Femur (tissue), 1 donor: Measurements from ENCODE around the gene COL4A2.

ENCODE experiments used
- DNase-seq: peaks from one replicate; pipeline ENCODE4 v3.0.0-alpha.2; 2017

Gene COL4A2

DNA sequence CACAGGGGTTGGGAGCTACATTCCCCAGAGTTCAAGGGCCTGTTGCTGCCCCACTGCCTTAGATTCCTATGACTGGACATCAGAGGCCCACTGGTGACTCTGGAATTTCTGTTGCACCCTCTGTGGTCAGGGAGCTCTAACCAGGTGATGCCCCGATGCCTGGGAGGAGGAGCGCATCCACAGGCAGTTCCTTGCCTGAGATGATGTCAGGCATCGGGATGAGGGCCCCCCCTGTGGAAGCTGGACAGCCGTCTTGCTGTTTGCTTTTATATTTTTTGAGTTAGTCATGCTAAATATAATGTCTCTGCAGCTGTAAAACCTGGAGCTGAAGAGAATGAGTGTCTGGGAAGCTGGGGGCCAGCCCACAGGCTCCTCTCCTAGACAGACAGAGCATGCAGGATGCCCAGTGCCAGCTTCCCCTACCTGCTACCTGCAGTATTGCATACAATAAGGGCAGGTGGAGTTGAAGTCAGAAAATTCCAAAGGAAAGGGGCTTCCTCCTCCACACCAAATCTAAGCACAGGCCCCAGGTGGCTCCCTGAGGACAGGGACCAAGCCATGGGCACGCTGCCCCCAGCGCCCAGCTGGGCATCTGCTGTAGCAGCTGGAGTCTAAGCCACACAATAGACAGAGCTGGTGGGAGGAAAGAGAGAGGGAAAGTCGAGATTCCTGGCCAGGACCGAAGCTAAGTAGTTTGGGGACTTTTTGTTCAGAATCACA, 16.2 kb downstream of the COL4A2 start:
- DNase-seq = peak; percentile 60

DNA sequence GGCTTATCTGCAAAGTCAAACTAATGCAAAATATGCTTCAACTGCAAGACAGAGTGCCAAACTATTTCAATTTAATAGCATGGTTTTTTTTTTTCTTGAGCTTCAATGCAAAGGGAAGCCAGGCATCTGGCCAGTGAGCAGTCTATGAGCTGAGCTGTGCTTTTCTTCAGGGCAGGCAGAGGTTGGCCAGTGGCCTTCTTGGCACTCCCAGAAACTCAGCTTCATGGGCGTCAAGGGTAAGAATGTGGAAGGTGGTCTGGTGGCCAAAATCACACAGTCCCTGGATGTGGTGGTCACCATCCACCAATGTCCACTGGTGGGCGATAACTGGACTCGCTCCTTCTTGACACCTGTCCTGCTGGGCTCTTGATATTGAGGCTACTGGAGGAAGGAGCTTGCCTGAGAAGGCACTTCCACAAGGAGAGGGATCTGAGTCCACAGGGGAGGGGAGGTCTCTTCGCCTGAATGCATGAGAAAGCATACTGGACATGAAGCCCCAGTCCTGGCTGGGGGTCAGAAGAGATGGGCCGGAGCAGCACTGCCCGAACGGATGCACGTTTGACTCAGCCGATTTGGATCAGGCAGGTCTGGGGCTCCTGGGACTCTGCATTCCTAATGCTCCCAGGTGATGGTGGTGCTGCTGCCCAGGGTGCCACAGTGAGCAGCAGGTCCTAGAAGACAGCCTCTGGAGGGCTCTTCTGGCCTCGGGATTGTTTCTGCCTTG, 17.1 kb downstream of the COL4A2 start:
- DNase-seq = peak; percentile 55

DNA sequence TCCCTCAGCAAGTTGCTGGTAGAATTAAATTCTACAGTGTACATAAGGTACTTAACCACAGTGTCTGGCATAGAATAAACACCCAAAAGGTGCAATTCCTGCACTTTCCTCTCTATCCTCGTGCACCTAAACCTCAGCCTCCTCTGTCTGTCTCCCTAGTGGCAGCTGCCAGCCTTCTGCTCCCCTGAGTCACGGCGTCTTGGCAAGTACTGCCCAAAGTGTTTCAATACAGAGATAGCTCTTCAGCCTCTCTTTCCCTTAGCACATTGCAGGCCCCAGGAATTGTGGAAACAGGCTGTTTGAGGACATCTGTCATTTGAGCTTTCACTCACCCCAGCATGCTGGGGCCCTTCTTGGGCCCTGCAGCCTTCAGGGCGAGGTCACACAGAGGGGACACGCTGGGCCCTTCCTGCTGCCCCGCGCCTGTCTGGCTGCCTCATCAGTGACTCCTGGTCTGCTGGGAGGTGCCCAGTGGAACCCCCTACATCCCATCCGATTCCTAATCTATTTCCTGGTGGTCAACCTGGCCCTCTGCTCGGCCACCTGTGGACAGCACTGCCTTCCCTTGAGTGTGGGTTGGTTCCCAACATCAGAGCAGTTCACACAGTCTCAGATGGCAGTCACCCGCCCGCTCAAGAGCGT, 19.3 kb downstream of the COL4A2 start:
- DNase-seq = no peak

DNA sequence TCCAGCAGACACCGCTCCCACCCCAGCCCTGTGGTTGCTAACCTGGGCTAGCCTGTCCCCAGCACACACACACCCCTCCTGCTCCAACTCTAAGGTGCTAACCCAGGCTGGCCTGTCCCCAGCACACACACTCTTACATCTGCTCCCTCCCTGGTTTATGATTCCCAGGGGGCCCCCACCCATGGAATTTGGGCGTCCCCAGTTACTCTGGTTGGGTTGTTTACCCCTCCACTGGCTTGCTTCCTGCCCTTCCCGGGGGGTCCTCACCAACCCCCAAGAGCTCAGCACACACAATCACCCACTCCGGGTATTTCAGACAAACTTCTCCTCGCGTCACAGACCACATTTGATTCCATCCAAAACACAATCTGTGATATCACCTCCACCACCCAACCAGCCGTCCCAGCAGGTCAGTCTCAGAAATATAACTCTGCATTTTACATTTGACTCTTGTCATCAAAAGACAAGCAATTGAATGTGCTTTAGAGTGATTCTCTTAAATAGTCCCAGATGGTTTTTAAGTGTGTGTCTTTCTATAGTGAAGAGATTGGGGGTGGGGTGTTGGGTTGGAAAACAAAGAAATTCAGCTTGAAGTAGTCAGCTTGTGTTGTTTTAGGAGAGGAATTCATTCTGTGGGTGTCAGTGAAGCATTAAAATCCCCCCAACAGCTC, 20.1 kb downstream of the COL4A2 start:
- no peak for DNase-seq

DNA sequence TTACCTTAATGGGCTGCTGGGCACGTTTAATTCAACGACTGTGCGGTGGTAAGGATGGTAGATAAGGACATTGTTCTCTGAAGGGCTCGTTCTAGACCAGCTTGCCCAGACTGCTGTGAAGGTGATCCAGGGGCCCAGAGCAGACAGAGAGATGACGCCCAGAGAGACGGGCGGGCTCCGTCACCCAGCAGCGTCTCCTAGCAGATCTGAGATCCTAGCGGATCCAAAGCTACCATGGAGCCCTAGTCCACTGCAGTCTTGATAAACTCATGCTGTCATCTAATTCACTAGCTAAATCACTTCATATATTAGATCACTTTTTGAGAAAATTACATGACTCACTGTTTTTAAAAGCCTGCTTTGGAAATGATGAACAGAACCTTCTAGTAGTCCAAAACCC, 21.5 kb downstream of the COL4A2 start:
- DNase-seq = no peak

DNA sequence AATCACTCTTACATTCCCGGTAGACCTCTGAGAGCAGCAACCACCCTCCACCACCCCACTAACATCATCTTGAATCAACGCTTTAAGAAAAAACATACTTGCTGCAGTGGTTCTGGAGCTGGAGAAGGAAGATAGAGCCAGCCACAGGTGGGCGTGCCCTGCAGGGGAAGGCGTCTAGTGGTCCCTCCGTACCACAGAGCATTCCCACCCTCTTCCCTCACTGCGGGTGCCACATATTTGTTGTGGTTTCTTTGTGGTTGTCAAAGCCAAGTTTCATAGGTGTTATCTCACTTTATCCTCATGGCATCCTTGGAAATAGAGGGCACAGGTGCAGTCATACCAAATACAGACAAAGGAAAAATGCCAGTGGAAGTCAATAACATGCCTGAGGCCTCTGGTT, 22.2 kb downstream of the COL4A2 start:
- DNase-seq = no peak

DNA sequence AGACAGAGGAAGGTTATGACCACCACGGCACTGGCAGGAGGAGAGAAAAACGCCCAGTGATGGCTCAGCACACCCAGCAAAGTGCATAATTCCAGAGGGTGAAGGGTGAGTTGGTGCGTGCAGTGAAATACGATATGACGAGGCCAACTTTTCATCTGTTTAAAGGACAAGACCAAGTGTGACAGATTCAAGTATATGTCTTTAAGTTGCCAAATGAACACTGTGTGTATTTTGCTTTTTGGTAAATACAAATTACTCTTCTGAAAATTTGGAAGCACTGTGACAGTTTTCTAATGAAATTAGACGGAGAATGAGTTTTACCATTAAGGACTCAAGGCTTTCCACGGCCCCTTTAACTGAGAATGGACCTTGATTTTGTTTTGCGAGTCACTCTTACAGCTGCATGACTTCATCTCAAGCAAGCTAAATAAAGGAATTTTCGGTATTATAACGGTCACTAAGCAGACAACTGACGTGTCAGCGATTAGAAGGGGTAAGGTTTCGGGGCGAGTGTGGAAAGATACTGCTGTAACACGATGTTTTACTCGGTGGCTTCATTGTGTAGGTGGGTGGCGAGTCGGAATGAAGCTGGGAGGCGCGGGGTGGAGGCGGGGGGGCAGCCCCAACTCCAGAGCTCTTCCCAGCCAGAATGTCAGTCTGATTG, 22.8 kb downstream of the COL4A2 start:
- DNase-seq = no peak

DNA sequence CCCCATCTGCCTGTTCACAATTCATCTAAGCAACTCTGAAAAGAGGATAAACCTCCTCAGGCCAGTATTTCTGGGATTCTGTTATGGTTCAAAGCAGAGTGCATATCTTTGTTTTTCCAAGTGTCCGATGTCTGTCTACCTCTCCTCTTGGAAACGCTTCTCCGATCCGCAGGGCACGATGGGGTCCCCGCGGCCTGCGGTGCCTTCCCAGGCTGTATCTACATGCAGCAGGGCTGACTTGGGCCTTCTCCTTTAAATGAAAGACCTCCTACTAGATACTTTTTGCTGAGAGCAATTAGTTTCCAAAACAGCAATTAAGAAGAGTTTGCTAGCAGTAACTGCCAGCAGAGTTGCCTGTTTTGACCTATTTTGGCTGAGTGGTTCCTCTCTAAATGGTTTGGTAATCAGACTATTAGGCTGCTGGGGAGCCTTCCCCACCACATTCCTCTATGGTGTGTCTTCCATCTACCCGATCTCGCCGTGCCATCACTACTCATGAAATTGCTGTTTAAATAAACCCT, 23.5 kb downstream of the COL4A2 start:
- no peak for DNase-seq

DNA sequence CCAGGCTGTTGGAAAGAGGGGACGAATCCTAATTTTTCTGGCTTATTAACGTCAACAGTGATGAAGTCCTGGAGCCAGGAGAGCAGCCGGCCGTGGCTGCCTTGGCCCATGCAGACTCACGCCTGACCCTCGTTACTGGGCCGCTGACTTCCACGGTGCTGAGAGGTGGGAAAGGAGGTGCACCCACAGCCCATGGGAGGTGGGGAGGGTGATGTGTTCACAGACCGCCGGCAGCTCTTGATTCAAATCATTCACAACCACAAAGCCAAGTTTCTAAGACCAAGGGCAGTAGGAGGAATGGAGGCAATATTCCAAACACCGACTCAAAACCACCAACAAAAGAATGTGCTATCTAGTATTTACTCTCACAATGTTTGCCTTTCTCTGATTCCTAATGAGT, 24.3 kb downstream of the COL4A2 start:
- DNase-seq = no peak

DNA sequence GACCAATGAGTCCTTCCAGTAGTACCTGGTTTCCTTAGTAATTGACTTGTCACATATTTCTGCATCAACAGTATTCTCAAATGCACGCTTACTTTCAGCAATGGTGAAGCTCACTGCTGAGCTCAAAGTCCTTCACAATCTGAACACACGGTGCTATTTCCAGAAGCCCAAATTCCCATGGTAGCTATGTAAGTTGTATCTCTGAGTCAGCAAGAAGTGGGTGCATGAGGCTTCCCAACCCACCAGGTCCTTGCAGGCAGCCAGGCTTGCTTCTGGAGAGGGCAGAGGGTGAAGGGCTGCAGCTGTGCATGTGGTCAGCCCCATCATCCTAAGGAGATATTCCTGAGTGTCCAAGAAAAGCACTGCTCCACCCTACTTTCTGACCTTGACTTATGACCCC, 25.7 kb downstream of the COL4A2 start:
- no peak for DNase-seq

DNA sequence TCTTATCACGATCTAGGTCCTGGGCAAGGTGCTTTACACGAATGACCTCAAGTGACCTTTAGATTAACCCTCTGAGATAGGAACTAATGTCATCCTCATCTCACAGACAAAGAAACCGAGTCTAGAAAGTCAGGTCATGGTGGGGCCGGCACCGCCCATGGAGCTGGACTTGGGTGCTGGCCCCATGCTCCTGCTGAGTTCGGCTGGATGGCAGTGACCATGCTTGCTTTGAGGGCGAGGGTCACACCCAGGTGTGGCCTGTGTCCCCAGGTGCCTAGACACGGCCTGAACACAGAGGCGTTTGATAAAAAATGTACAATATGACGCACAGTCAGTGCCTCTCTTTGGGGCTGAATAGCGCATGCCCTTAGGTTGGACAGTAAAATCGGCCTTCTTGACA, 26.8 kb downstream of the COL4A2 start:
- no peak for DNase-seq

DNA sequence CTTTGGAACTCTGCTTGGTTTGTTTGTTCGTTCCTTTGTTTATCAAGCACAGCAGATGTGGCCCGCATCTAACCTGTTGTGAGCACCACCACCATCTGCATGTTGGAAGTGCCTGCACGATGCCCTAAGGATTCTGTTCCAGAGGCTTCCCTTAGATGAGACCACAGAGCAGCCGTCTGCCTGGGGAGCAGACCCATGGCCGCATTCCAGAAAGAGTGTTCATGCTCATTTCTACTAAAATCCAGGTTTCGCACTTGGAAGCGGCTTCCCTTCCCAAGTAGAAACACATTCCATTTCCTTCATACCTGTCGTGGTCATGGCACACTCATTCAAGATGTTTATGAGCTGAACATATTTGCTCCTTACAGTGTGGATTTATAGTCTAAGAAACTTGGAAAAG, 27.2 kb downstream of the COL4A2 start:
- no peak for DNase-seq

DNA sequence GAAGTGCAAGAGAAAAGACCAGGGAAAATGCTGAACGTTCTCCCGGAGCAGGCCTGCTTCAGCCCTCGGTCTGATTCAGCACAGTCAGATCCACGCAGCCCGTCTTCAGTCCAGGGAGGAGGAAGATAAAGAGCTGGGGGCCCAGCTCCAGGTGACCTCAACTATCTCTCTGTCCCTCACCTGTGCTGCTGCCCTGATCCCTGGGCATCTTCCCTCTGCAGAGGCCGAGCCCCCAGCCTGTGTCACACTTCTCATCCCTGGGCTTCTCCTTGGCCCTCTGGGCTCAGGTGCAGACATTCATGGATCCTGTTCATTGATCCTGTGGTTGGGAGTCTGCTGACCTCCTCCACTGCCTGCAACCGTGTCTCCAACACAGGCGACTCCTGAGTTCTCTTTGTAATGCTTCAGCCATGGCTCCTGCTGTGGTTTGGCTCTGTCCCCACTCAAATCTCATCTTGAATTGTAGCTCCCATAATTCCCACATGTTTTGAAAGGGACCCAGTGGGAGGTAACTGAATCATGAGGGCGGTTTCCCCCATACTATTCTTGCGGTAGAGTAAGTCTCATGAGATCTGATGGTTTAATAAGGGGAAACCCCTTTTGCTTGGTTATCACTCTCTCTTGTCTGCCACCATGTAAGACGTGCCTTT, 27.9 kb downstream of the COL4A2 start:
- no peak for DNase-seq

DNA sequence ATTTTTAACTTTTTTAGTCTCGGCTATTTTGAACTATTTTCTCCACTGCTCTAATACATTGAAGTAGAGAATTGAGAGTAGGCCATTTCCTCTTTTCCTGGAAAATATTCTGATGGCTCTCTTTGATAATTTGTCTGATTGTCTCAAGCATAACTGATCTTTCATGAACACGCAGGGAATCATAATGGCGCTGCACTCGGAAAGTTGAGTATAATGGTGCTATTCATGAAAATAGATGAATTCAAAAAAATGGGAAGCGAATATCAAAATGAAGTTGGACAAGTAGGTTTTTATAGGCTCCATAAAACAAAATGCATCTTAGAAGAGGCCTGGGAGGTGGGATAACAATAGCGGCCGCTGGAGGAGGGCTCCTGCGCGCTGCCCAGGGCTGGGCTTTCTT, 29.0 kb downstream of the COL4A2 start:
- no peak for DNase-seq

DNA sequence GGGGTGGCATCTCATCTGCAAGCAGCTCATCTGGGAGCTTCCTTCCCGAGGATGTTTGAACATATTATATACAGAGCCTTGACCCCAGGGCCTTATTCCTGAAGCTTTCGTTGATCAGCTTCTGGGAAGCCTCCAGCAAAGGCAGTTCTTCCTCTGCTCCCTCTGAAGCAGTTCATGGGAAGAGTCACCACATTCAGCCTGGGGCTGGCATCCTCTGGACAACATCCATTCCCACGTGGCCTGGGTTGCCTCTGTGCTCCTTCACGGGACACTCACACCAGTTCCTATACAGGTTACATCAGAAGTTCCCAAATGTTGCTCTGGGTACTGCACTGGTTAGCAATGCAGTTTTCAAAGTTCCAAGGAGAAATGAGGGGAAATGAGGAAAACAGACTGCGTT, 29.6 kb downstream of the COL4A2 start:
- DNase-seq = no peak

DNA sequence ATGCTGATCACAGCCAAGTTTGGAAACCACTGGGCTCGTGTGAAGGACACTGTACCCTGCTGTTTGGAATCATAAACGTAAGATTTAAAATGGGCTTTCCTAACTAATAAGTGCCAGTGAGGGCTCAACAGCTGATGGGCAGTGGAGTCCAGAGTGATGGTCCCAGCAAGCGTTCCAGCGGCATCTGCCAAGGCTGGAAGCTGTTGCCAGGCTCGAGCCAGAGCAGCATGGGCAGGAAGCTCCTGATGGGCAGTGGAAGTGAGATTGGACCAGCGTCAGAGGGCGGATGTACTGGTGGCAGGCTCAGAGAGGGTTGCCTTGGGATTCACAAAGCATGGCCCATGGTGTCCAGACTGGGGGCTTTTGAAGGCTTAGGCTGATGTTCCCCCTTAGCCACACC, 30.2 kb downstream of the COL4A2 start:
- DNase-seq = peak; percentile 62

DNA sequence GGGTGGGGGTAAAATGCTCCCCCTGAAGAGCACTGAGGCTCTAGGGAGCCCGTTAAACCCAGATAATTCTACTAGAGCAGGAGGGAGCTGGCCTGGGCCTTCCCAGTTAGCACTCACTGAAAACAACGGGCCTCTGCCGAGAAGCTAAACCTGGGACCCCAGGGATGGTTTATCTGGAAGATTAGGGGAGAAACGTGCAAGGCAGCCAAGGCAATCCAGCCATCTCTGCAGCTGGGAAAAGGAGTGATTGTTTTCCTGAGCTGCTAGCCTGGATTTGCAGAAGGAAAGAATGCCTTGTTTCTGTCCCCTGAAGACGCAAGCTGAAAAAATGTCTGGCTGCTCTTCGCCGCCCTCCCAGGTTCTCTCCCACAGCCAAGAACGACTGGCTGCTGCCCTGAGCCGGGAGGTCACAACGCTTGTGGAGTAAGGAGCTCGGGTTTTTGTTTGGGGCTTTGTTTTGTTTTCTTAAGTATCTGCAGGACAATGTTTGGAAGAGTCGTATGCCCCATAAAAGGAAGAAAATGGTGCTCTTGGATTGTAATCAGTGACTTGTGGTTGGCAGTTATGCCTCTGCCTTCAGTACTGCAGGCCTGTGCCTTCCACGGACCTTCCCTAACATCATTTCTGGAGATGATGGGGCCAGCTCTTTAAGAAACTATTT, 31.5 kb downstream of the COL4A2 start:
- DNase-seq = peak; percentile 89

DNA sequence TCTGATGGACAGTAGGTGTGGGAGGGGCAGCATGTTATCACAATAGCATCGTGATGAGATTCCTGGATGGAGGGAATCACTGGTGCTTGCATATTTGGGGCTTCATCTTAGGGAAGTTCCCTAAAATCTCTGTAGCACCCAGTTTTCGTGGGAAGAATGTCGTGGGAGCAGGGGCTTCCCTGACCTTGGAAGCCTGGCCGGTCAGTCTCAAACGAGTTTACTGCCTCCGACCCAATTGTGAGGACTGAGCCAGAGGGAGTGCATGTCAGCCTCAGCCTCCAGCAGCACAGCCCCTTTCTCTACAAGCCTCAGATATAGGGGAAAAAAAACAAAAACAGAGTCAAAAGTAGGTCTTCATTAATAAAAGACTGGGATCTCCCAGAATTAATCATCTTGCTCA, 32.2 kb downstream of the COL4A2 start:
- DNase-seq = no peak

DNA sequence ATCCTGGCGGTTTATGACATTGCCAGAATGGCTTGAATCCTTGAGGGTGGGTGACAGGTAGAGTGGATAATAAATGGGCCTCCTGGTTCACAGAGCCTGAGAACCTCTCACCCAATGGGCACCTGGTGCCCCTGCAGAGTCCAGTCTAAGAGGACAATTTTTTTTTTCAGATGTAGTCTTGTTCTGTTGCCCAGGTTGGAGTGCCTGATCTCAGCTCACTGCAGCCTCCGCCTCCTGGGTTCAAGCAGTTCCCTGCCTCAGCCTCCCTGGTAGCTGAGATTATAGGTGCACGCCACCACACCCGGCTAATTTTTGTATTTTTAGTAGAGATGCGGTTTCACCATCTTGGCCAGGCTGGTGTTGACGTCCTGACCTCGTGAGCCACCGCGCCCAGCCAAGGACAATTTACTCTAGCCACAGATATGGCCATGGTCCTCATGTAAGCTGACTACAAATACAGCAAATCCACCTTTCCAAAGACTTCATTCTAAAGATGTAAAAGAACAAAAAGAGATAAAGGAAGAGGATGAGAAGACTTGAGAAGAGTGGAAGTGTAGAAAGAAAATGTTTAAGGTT, 33.0 kb downstream of the COL4A2 start:
- DNase-seq = no peak

DNA sequence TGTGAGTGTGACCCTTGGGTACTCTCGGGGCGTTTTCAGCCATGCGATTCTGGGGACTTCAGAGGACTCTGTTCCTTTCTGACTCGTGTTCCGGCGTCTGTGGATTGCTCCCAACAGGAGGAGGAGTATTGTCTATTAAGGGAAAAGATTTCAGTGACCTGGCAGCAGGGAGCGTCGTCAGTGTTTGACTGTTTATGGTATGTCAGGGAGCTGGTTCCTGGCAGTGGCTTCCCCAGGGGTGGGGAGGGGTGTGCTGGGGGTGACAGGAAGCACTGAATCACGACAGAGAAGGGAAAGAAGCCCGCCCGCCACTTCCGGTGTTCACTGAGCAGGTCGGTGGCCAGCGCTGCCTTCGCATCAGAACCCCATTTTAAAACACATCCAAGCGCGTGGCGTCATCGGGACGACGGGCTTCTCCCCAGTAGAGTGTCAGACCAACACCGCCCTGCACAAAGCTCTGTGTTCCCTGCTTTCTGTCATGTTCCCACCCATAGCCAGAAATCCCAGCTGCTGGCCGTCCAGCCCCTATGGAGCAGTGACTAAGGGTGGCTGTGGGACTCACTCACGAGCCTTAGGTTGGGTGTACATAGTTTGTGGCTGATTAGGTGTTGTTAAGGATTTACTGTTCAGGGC, 33.8 kb downstream of the COL4A2 start:
- peak; percentile 79 for DNase-seq
